ENCODE measurements around the gene ADCY2. TPM values are rescaled to one million over a fixed set of nuclear protein-coding genes. Genes with fewer than 3 reads are reported as not detected.

ADCY2 gene
- total and polyA plus RNA-seq, 7 experiments from 2014 or later = not detected

GRCh38 chr5:7394889-7395431 lies 978 bp upstream of the ADCY2 start:
- Mint-ChIP-seq H3K4me3 (peak overlapping the region in 1 of 10 donors; percentile 46), H3K9me3 (peaks cover 0 to 5% (median 0%) of the 10 kb centered on the region in 11 donors), H3K36me3 (peaks cover 0 to 6% (median 0%) of the 10 kb centered on the region in 5 donors), H3K27ac (no peak overlapping the region), H3K4me1 (peaks cover 0 to 10% (median 6%) of the 10 kb centered on the region in 7 donors), H3K27me3 (peaks cover 42 to 49% (median 46%) of the 10 kb centered on the region in 5 donors)
- POLR2A ChIA-PET = no interaction called here
- H3K36me3 ChIP-seq (ENCODE audit: control insufficient read depth in 2 of 3, insufficient read depth in 3 of 3, low read length in 3 of 3) = no peaks in the 10 kb centered on the region
- no peak overlapping the region for H3K27ac ChIP-seq (ENCODE audit: low read depth, low read length)
- CTCF ChIA-PET = no interaction called here
- ATAC-seq (no peak), DNase-seq (no peak)
- no peaks in the 10 kb centered on the region for H3K9me3 ChIP-seq (ENCODE audit: control insufficient read depth in 2 of 3, low read length in 3 of 3)
- intact Hi-C loops (cut with micrococcal nuclease) = no loop called here
- peaks cover 0 to 3% of the 10 kb centered on the region in 2 donors for H3K27me3 ChIP-seq (ENCODE audit: control insufficient read depth in 2 of 2, insufficient read depth in 2 of 2, low read length in 2 of 2)
- H3K4me1 ChIP-seq (ENCODE audit: control insufficient read depth in 2 of 2, insufficient read depth in 2 of 2, low read length in 2 of 2) = no peaks in the 10 kb centered on the region
- no peak overlapping the region for H3K4me3 ChIP-seq (ENCODE audit: low read length)

- H3K4me3 ChIP-seq (ENCODE audit: low read length) = no peak overlapping the region
- peaks cover 0 to 3% of the 10 kb centered on the region in 2 donors for H3K27me3 ChIP-seq (ENCODE audit: control insufficient read depth in 2 of 2, insufficient read depth in 2 of 2, low read length in 2 of 2)
- intact Hi-C loops (cut with micrococcal nuclease) = no loop called here
- H3K27ac Mint-ChIP-seq = no peak overlapping the region
- no peak overlapping the region for H3K4me3 Mint-ChIP-seq
- peaks cover 0 to 10% (median 6%) of the 10 kb centered on the region in 7 donors for H3K4me1 Mint-ChIP-seq
- H3K36me3 ChIP-seq (ENCODE audit: control insufficient read depth in 2 of 3, insufficient read depth in 3 of 3, low read length in 3 of 3) = no peaks in the 10 kb centered on the region
- ATAC-seq (no peak), DNase-seq (no peak)
- no peaks in the 10 kb centered on the region for H3K9me3 ChIP-seq (ENCODE audit: control insufficient read depth in 2 of 3, low read length in 3 of 3)
- peaks cover 41 to 49% (median 46%) of the 10 kb centered on the region in 5 donors for H3K27me3 Mint-ChIP-seq
- H3K4me1 ChIP-seq (ENCODE audit: control insufficient read depth in 2 of 2, insufficient read depth in 2 of 2, low read length in 2 of 2) = no peaks in the 10 kb centered on the region
- peaks cover 0 to 5% (median 0%) of the 10 kb centered on the region in 11 donors for H3K9me3 Mint-ChIP-seq
- CTCF ChIA-PET = no interaction called here
- H3K36me3 Mint-ChIP-seq = peaks cover 0 to 6% (median 0%) of the 10 kb centered on the region in 5 donors
- H3K27ac ChIP-seq (ENCODE audit: low read depth, low read length) = no peak overlapping the region
- POLR2A ChIA-PET = no interaction called here
These were observed 449 bp upstream of the ADCY2 start for GRCh38 chr5:7395432-7395946.

GRCh38 chr5:7396713-7397454 lies 946 bp downstream of the ADCY2 start:
- no peak overlapping the region for H3K27ac Mint-ChIP-seq
- H3K27me3 ChIP-seq (ENCODE audit: control insufficient read depth in 2 of 2, insufficient read depth in 2 of 2, low read length in 2 of 2) = peaks cover 0 to 3% of the 10 kb centered on the region in 2 donors

GRCh38 chr5:7397937-7398336 lies 2.0 kb downstream of the ADCY2 start:
- ChIA-PET POLR2A (no interaction called here), CTCF (no interaction called here)
- H3K4me3 ChIP-seq (ENCODE audit: low read length) = no peak overlapping the region
- peaks cover 0 to 3% of the 10 kb centered on the region in 2 donors for H3K27me3 ChIP-seq (ENCODE audit: control insufficient read depth in 2 of 2, insufficient read depth in 2 of 2, low read length in 2 of 2)
- peaks cover 38 to 46% (median 43%) of the 10 kb centered on the region in 5 donors for H3K27me3 Mint-ChIP-seq
- H3K36me3 Mint-ChIP-seq = peaks cover 0 to 6% (median 0%) of the 10 kb centered on the region in 5 donors
- H3K36me3 ChIP-seq (ENCODE audit: control insufficient read depth in 2 of 3, insufficient read depth in 3 of 3, low read length in 3 of 3) = no peaks in the 10 kb centered on the region
- intact Hi-C loops (cut with micrococcal nuclease) = no loop called here
- H3K4me3 Mint-ChIP-seq = no peak overlapping the region
- H3K9me3 ChIP-seq (ENCODE audit: control insufficient read depth in 2 of 3, low read length in 3 of 3) = no peaks in the 10 kb centered on the region
- H3K27ac ChIP-seq (ENCODE audit: low read depth, low read length) = no peak overlapping the region
- no peaks in the 10 kb centered on the region for H3K4me1 ChIP-seq (ENCODE audit: control insufficient read depth in 2 of 2, insufficient read depth in 2 of 2, low read length in 2 of 2)
- H3K9me3 Mint-ChIP-seq = peaks cover 0 to 8% (median 3%) of the 10 kb centered on the region in 11 donors
- peaks cover 0 to 10% (median 6%) of the 10 kb centered on the region in 7 donors for H3K4me1 Mint-ChIP-seq
- DNase-seq = no peak
- ATAC-seq = no peak
- H3K27ac Mint-ChIP-seq = no peak overlapping the region

More at GRCh38 chr5:7396713-7397454, 946 bp downstream of the ADCY2 start:
- no peak for DNase-seq
- H3K9me3 ChIP-seq (ENCODE audit: control insufficient read depth in 2 of 3, low read length in 3 of 3) = no peaks in the 10 kb centered on the region
- no peak overlapping the region for H3K4me3 ChIP-seq (ENCODE audit: low read length)
- CTCF ChIA-PET = no interaction called here
- no peak overlapping the region for H3K27ac ChIP-seq (ENCODE audit: low read depth, low read length)
- Mint-ChIP-seq H3K4me3 (peak overlapping the region in 8 of 10 donors; percentile 3 to 67 (median 34)), H3K4me1 (peaks cover 0 to 10% (median 6%) of the 10 kb centered on the region in 7 donors), H3K36me3 (peaks cover 0 to 6% (median 0%) of the 10 kb centered on the region in 5 donors), H3K27me3 (peaks cover 41 to 48% (median 46%) of the 10 kb centered on the region in 5 donors), H3K9me3 (peaks cover 0 to 5% (median 2%) of the 10 kb centered on the region in 11 donors)
- no peaks in the 10 kb centered on the region for H3K36me3 ChIP-seq (ENCODE audit: control insufficient read depth in 2 of 3, insufficient read depth in 3 of 3, low read length in 3 of 3)
- intact Hi-C loops (cut with micrococcal nuclease) = no loop called here
- ATAC-seq = no peak
- POLR2A ChIA-PET = no interaction called here
- no peaks in the 10 kb centered on the region for H3K4me1 ChIP-seq (ENCODE audit: control insufficient read depth in 2 of 2, insufficient read depth in 2 of 2, low read length in 2 of 2)

GRCh38 chr5:7398596-7399280 lies 2.8 kb downstream of the ADCY2 start:
- Histone ChIP-seq H3K27me3 (ENCODE audit: control insufficient read depth in 2 of 2, insufficient read depth in 2 of 2, low read length in 2 of 2) (peaks cover 0 to 3% of the 10 kb centered on the region in 2 donors), H3K9me3 (ENCODE audit: control insufficient read depth in 2 of 3, low read length in 3 of 3) (no peaks in the 10 kb centered on the region), H3K36me3 (ENCODE audit: control insufficient read depth in 2 of 3, insufficient read depth in 3 of 3, low read length in 3 of 3) (no peaks in the 10 kb centered on the region), H3K4me1 (ENCODE audit: control insufficient read depth in 2 of 2, insufficient read depth in 2 of 2, low read length in 2 of 2) (no peaks in the 10 kb centered on the region), H3K27ac (ENCODE audit: low read depth, low read length) (no peak overlapping the region), H3K4me3 (ENCODE audit: low read length) (no peak overlapping the region)
- H3K4me1 Mint-ChIP-seq = peaks cover 0 to 7% (median 6%) of the 10 kb centered on the region in 7 donors
- CTCF ChIA-PET = no interaction called here
- H3K9me3 Mint-ChIP-seq = peaks cover 0 to 8% (median 2%) of the 10 kb centered on the region in 11 donors
- intact Hi-C loops (cut with micrococcal nuclease) = no loop called here
- no peak overlapping the region for H3K27ac Mint-ChIP-seq
- H3K27me3 Mint-ChIP-seq = peaks cover 30 to 40% (median 38%) of the 10 kb centered on the region in 5 donors
- POLR2A ChIA-PET = no interaction called here
- DNase-seq = no peak
- no peak overlapping the region for H3K4me3 Mint-ChIP-seq
- peaks cover 0 to 6% (median 0%) of the 10 kb centered on the region in 5 donors for H3K36me3 Mint-ChIP-seq
- ATAC-seq = no peak

- Histone ChIP-seq H3K27ac (ENCODE audit: low read depth, low read length) (no peak overlapping the region), H3K27me3 (ENCODE audit: control insufficient read depth in 2 of 2, insufficient read depth in 2 of 2, low read length in 2 of 2) (no peaks in the 10 kb centered on the region), H3K4me1 (ENCODE audit: control insufficient read depth in 2 of 2, insufficient read depth in 2 of 2, low read length in 2 of 2) (no peaks in the 10 kb centered on the region), H3K36me3 (ENCODE audit: control insufficient read depth in 2 of 3, insufficient read depth in 3 of 3, low read length in 3 of 3) (no peaks in the 10 kb centered on the region), H3K9me3 (ENCODE audit: control insufficient read depth in 2 of 3, low read length in 3 of 3) (no peaks in the 10 kb centered on the region), H3K4me3 (ENCODE audit: low read length) (no peak overlapping the region)
- intact Hi-C loops (cut with micrococcal nuclease) = no loop called here
- Mint-ChIP-seq H3K4me3 (no peak overlapping the region), H3K27me3 (peaks cover 0 to 17% (median 0%) of the 10 kb centered on the region in 5 donors), H3K27ac (no peak overlapping the region), H3K9me3 (peaks cover 0 to 17% (median 7%) of the 10 kb centered on the region in 11 donors), H3K36me3 (peaks cover 0 to 7% (median 0%) of the 10 kb centered on the region in 5 donors), H3K4me1 (no peaks in the 10 kb centered on the region)
- CTCF ChIA-PET = no interaction called here
- POLR2A ChIA-PET = no interaction called here
- ATAC-seq = no peak
- no peak for DNase-seq
These were observed 9.3 kb downstream of the ADCY2 start for GRCh38 chr5:7405277-7405676.

All from naive thymus-derived CD4-positive, alpha-beta T cell (primary cell).